WTC11 (cell line): ENCODE data around the gene SKI. TPM values are rescaled to one million over a fixed set of nuclear protein-coding genes. Genes with fewer than 3 reads are reported as not detected.

Experiments used
- ATAC-seq: fragments of 200-7000 bp; cut with Tn5 transposase; 2 replicates; pipeline ENCODE4 v1.10.0; 2021; ENCODE audit warnings: mild to moderate bottlenecking, moderate library complexity
- CTCF ChIA-PET: fragments of 300-600 bp; sonication (Branson Sonifier 250); formaldehyde crosslinking; loops from one replicate; lab custom pipeline; 2021; ENCODE audit warnings: antibody characterized with exemption; lab: Charles Lee
- POLR2A ChIA-PET: fragments of 350-600 bp; sonication (Branson Sonifier 250); formaldehyde crosslinking; loops from one replicate; lab custom pipeline; 2021; ENCODE audit warnings: antibody characterized with exemption; lab: Charles Lee
- DNase-seq: peaks from one replicate; pipeline ENCODE4 v3.0.0; 2021; ENCODE audit warnings: low spot score
- H3K27ac Mint-ChIP-seq: 2 replicates; pipeline ENCODE4 v1.8.0; 2021; ENCODE audit warnings: mixed read lengths
- H3K27me3 Mint-ChIP-seq: 2 replicates; pipeline ENCODE4 v1.8.0; 2021; ENCODE audit warnings: low read depth, mild to moderate bottlenecking, moderate library complexity, mixed read lengths
- H3K36me3 Mint-ChIP-seq: 2 replicates; pipeline ENCODE4 v1.8.0; 2021; ENCODE audit warnings: mixed read lengths
- H3K4me1 Mint-ChIP-seq: 2 replicates; pipeline ENCODE4 v1.8.0; 2022; ENCODE audit warnings: mixed read lengths
- H3K4me3 Mint-ChIP-seq: 2 replicates; pipeline ENCODE4 v1.8.0; 2021; ENCODE audit warnings: mild to moderate bottlenecking, moderate library complexity, mixed read lengths
- H3K9me3 Mint-ChIP-seq: 2 replicates; pipeline ENCODE4 v1.8.0; 2021; ENCODE audit warnings: mixed read lengths
- ARID4B ChIP-seq: sonication (generic); formaldehyde crosslinking; IDR thresholded peaks from 2 replicates; pipeline ENCODE4 v1.8.0; 2023; ENCODE audit warnings: missing genetic modification reagents, mild to moderate bottlenecking, borderline replicate concordance
- CREB1 ChIP-seq: sonication (generic); formaldehyde crosslinking; IDR thresholded peaks from 2 replicates; pipeline ENCODE4 v1.8.0; 2023; ENCODE audit warnings: mild to moderate bottlenecking, missing genetic modification reagents
- E2F1 ChIP-seq: sonication (generic); formaldehyde crosslinking; IDR thresholded peaks from 2 replicates; pipeline ENCODE4 v1.8.0; 2022; ENCODE audit warnings: mild to moderate bottlenecking, missing genetic modification reagents
- E2F4 ChIP-seq: sonication (generic); formaldehyde crosslinking; IDR thresholded peaks from 2 replicates; pipeline ENCODE4 v1.8.1; 2022; ENCODE audit warnings: low read depth, mild to moderate bottlenecking, moderate library complexity, missing genetic modification reagents, borderline replicate concordance
- EMX1 ChIP-seq: fragments of 250-450 bp; sonication (Bioruptor Pico); IDR thresholded peaks from 2 replicates; pipeline ENCODE4 v1.8.0; 2021; ENCODE audit warnings: mild to moderate bottlenecking
- ETV6 ChIP-seq: sonication (generic); formaldehyde crosslinking; IDR thresholded peaks from 2 replicates; pipeline ENCODE4 v1.8.1; 2022; ENCODE audit warnings: mild to moderate bottlenecking, missing genetic modification reagents
- HMGXB4 ChIP-seq: sonication (generic); formaldehyde crosslinking; IDR thresholded peaks from 2 replicates; pipeline ENCODE4 v1.8.1; 2023; ENCODE audit warnings: mild to moderate bottlenecking, moderate library complexity, missing genetic modification reagents
- IRF1 ChIP-seq: sonication (generic); formaldehyde crosslinking; IDR thresholded peaks from 2 replicates; pipeline ENCODE4 v1.8.0; 2023; ENCODE audit warnings: missing genetic modification reagents
- KAT7 ChIP-seq: sonication (generic); formaldehyde crosslinking; IDR thresholded peaks from 2 replicates; pipeline ENCODE4 v1.8.1; 2023; ENCODE audit warnings: missing genetic modification reagents, mild to moderate bottlenecking, borderline replicate concordance
- NFATC4 ChIP-seq: fragments of 250-450 bp; sonication (Bioruptor Pico); IDR thresholded peaks from 2 replicates; pipeline ENCODE4 v1.9.0; 2021; ENCODE audit warnings: mild to moderate bottlenecking
- SMAD4 ChIP-seq: sonication (generic); formaldehyde crosslinking; IDR thresholded peaks from 2 replicates; pipeline ENCODE4 v1.8.0; 2022; ENCODE audit warnings: mild to moderate bottlenecking, missing genetic modification reagents
- ZBTB21 ChIP-seq: sonication (generic); formaldehyde crosslinking; IDR thresholded peaks from 2 replicates; pipeline ENCODE4 v1.8.1; 2023; ENCODE audit warnings: mild to moderate bottlenecking, missing genetic modification reagents, borderline replicate concordance
- ZNF317 ChIP-seq: sonication (generic); formaldehyde crosslinking; IDR thresholded peaks from 2 replicates; pipeline ENCODE4 v1.8.1; 2023; ENCODE audit warnings: low read depth, mild to moderate bottlenecking, moderate library complexity, missing genetic modification reagents, borderline replicate concordance
- ZNF416 ChIP-seq: fragments of 250-450 bp; sonication (Bioruptor Pico); IDR thresholded peaks from 2 replicates; pipeline ENCODE4 v1.9.0; 2021; ENCODE audit warnings: mild to moderate bottlenecking, inconsistent platforms
- total RNA-seq: library from RNA; stranded (reverse); gene quantifications from 3 replicates; pipeline ENCODE4 v1.2.3, GENCODE V29; 2021
- TF ChIP-seq, protein P1 (sequence below): sonication (generic); formaldehyde crosslinking; IDR thresholded peaks from 2 replicates; pipeline ENCODE4 v1.8.1; 2022; ENCODE audit warnings: mild to moderate bottlenecking, moderate library complexity, missing genetic modification reagents

The SKI gene
- total RNA-seq, 1 experiment from 2014 or later = 88.6 TPM

DNA sequence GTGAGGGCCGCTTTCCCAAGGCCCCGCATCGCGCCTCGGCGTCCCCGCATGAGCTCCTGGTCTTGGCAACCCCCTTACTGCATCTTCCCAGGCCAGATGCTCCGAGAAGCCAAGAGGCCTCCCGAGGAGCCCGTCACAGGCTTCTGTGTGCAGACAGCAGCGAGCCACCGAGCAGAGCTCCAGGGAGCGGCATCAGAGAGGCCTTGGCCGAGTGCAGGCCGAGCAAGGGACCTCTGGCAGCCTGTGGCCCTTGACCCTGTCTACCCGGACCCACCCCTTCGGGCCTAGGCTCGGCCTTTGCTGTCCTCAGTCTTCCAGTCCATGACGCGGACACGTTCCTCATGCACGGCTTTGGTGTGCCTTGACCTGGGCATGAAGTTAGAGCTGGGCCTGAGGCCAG lies 99.7 kb downstream of the SKI start:
- Mint-ChIP-seq H3K4me1 (no peaks in the 10 kb centered on the region), H3K27ac (no peak overlapping the region), H3K9me3 (peaks cover 5% of the 10 kb centered on the region), H3K4me3 (no peak overlapping the region), H3K27me3 (peaks cover 3% of the 10 kb centered on the region; the same call in 1 of the 2 replicates), H3K36me3 (peaks cover 8% of the 10 kb centered on the region)
- no peak for DNase-seq
- TF ChIP-seq KAT7 (CRISPR knock-in tag) = no peak
- TF ChIP-seq ETV6 (CRISPR knock-in tag) = no peak
- no peak for TF ChIP-seq E2F4 (CRISPR knock-in tag)
- no peak for TF ChIP-seq EMX1 (CRISPR knock-in tag)
- TF ChIP-seq ZNF416 (CRISPR knock-in tag) = no peak
- no peak for TF ChIP-seq IRF1 (CRISPR knock-in tag)
- no peak for TF ChIP-seq HMGXB4 (CRISPR knock-in tag)
- TF ChIP-seq SMAD4 (CRISPR knock-in tag) = no peak
- no peak for TF ChIP-seq NFATC4
- no peak for TF ChIP-seq ZBTB21 (CRISPR knock-in tag)
- TF ChIP-seq ZNF317 (CRISPR knock-in tag) = no peak
- TF ChIP-seq, protein P1, sequence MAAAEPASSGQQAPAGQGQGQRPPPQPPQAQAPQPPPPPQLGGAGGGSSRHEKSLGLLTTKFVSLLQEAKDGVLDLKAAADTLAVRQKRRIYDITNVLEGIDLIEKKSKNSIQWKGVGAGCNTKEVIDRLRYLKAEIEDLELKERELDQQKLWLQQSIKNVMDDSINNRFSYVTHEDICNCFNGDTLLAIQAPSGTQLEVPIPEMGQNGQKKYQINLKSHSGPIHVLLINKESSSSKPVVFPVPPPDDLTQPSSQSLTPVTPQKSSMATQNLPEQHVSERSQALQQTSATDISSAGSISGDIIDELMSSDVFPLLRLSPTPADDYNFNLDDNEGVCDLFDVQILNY (CRISPR knock-in tag) = no peak
- no peak for ATAC-seq
- ChIA-PET POLR2A (no interaction called here), CTCF (interaction anchor here (1.1 to 2.1 kb wide), 2 partner anchors 12 to 54 kb away, joined by 4 to 5 read pairs; no protein-coding TSS in a partner anchor)

GRCh38 chr1:2328676-2329455 lies 100.7 kb downstream of the SKI start:
- no peak for TF ChIP-seq ARID4B (CRISPR knock-in tag)
- no peak for TF ChIP-seq E2F1 (CRISPR knock-in tag)
- no peak for TF ChIP-seq CREB1 (CRISPR knock-in tag)
- ChIA-PET CTCF (interaction anchor here (2.1 kb wide), 1 partner anchor 53 kb away, joined by 5 read pairs; no protein-coding TSS in a partner anchor), POLR2A (no interaction called here)
- ATAC-seq (no peak), DNase-seq (no peak)
- H3K27ac Mint-ChIP-seq = no peak overlapping the region
- peaks cover 3% of the 10 kb centered on the region; the same call in 1 of the 2 replicates for H3K27me3 Mint-ChIP-seq
- no peak overlapping the region for H3K4me3 Mint-ChIP-seq
- H3K4me1 Mint-ChIP-seq = no peaks in the 10 kb centered on the region
- peaks cover 8% of the 10 kb centered on the region for H3K36me3 Mint-ChIP-seq
- H3K9me3 Mint-ChIP-seq = peaks cover 5% of the 10 kb centered on the region
